ENCODE data around the gene SH3GL3. TPM values are rescaled to one million over a fixed set of nuclear protein-coding genes. Genes with fewer than 3 reads are reported as not detected.

The SH3GL3 gene
- total and polyA plus RNA-seq, 2 of the 8 experiments (the other 6 are each of a cell fraction or from before 2014, with no cell fraction given) = 14.1 to 19.1 TPM

DNA sequence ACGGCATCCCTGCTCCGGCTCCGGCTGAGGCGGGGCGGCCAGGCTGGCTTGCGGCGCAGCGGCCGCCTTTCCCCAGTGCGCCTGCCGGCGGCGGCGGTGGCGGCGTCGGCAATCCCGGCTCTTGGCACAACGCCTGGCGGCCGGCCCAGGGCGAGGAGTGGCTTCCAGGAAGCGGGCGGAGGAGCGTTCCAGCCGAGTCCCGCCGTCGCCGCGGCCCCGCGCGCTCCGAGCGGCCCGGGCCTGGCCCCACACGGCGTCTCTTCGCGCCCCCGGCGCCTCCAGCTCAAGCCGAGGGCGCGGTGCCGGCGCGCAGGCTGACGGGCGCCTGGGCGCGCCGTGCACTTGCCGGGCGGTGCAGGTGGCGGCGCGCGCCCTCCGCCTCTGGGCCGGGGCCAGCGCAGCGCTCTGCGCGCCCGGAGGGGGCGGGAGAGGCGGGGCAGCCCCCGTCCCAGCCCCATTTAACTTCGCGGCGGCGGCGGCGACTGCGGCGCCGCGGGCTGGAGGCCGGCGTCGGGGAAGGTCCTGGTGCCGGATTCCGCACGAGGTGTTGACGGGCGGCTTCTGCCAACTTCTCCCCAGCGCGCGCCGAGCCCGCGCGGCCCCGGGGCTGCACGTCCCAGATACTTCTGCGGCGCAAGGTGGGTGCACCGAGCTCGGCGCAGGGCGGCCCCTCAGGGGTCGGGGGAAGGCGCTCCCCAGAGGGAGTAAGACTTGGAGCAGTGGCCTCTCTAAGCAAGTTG is 206.7 kb downstream of the SH3GL3 start, which contains the start of gene ADAMTSL3 (continued):
- TF ChIP-seq EP300 (IDR thresholded peaks at IDR 0.05; ENCODE audit: borderline replicate concordance in 1 of 2, low read depth in 2 of 2, low read length in 2 of 2) = no peak
- no peak for TF ChIP-seq MAFK (IDR thresholded peaks at IDR 0.05; ENCODE audit: low read depth, low read length)
- TF ChIP-seq SAP30 (IDR thresholded peaks at IDR 0.05; ENCODE audit: insufficient read depth, insufficient replicate concordance, low read length) = no peak
- no peak for TF ChIP-seq NANOG (IDR thresholded peaks at IDR 0.05; ENCODE audit: insufficient read depth, low read depth, low read length, poor library complexity, severe bottlenecking)
- TF ChIP-seq EZH2 (IDR thresholded peaks at IDR 0.05; ENCODE audit: low read depth, low read length, severe bottlenecking) = no peak
- TF ChIP-seq HDAC2 (IDR thresholded peaks at IDR 0.05; ENCODE audit: borderline replicate concordance in 1 of 2, low read depth in 2 of 2, low read length in 2 of 2) = no peak
- TF ChIP-seq HDAC6 (IDR thresholded peaks at IDR 0.05; ENCODE audit: low read depth, low read length) = no peak
- TF ChIP-seq SIN3A (conservative IDR thresholded peaks at IDR 0.05 in 1 of 2, IDR thresholded peaks at IDR 0.05 in 1 of 2; ENCODE audit: low read depth in 1 of 2, low read length in 2 of 2) = no peak
- TF ChIP-seq BCL11A (IDR thresholded peaks at IDR 0.05; ENCODE audit: low read depth in 2 of 2, low read length in 2 of 2) = no peak
- TF ChIP-seq SUZ12 (IDR thresholded peaks at IDR 0.05; ENCODE audit: low read length) = no peak; the same call in 1 of the 2 replicates
- TF ChIP-seq, protein P1, sequence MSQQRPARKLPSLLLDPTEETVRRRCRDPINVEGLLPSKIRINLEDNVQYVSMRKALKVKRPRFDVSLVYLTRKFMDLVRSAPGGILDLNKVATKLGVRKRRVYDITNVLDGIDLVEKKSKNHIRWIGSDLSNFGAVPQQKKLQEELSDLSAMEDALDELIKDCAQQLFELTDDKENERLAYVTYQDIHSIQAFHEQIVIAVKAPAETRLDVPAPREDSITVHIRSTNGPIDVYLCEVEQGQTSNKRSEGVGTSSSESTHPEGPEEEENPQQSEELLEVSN (IDR thresholded peaks at IDR 0.05) = peak; percentile 85
- TF ChIP-seq JUND (IDR thresholded peaks at IDR 0.05; ENCODE audit: low read length) = no peak
- TF ChIP-seq TCF12 (IDR thresholded peaks at IDR 0.05; ENCODE audit: low read depth, low read length) = no peak
- no peak for TF ChIP-seq CEBPB (IDR thresholded peaks at IDR 0.05; ENCODE audit: low read depth, low read length)
- TF ChIP-seq, protein P2, sequence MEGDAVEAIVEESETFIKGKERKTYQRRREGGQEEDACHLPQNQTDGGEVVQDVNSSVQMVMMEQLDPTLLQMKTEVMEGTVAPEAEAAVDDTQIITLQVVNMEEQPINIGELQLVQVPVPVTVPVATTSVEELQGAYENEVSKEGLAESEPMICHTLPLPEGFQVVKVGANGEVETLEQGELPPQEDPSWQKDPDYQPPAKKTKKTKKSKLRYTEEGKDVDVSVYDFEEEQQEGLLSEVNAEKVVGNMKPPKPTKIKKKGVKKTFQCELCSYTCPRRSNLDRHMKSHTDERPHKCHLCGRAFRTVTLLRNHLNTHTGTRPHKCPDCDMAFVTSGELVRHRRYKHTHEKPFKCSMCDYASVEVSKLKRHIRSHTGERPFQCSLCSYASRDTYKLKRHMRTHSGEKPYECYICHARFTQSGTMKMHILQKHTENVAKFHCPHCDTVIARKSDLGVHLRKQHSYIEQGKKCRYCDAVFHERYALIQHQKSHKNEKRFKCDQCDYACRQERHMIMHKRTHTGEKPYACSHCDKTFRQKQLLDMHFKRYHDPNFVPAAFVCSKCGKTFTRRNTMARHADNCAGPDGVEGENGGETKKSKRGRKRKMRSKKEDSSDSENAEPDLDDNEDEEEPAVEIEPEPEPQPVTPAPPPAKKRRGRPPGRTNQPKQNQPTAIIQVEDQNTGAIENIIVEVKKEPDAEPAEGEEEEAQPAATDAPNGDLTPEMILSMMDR (IDR thresholded peaks at IDR 0.05; ENCODE audit: control extremely low read depth in 1 of 3, insufficient read depth in 1 of 3, low read depth in 1 of 3, low read length in 3 of 3) = peak; percentile 11 to 16 (median 12); a peak in 3 of 4 replicates
- TF ChIP-seq BRCA1 (IDR thresholded peaks at IDR 0.05; ENCODE audit: low read depth, low read length) = no peak
- TF ChIP-seq KDM4A (IDR thresholded peaks at IDR 0.05; ENCODE audit: low read depth, low read length, severe bottlenecking) = peak; percentile 91
- TF ChIP-seq SIX5 (IDR thresholded peaks at IDR 0.05; ENCODE audit: low read depth, low read length) = no peak
- no peak for TF ChIP-seq KDM1A (IDR thresholded peaks at IDR 0.05; ENCODE audit: borderline replicate concordance, low read length)
- no peak for TF ChIP-seq ASH2L (IDR thresholded peaks at IDR 0.05; ENCODE audit: low read length)

Data from H1 (cell line).